Measurements from ENCODE around the gene TJP3. TPM values are rescaled to one million over a fixed set of nuclear protein-coding genes. Genes with fewer than 3 reads are reported as not detected.

The TJP3 gene
- total and polyA plus RNA-seq, 2 donors = 1.4 to 3.3 TPM

DNA sequence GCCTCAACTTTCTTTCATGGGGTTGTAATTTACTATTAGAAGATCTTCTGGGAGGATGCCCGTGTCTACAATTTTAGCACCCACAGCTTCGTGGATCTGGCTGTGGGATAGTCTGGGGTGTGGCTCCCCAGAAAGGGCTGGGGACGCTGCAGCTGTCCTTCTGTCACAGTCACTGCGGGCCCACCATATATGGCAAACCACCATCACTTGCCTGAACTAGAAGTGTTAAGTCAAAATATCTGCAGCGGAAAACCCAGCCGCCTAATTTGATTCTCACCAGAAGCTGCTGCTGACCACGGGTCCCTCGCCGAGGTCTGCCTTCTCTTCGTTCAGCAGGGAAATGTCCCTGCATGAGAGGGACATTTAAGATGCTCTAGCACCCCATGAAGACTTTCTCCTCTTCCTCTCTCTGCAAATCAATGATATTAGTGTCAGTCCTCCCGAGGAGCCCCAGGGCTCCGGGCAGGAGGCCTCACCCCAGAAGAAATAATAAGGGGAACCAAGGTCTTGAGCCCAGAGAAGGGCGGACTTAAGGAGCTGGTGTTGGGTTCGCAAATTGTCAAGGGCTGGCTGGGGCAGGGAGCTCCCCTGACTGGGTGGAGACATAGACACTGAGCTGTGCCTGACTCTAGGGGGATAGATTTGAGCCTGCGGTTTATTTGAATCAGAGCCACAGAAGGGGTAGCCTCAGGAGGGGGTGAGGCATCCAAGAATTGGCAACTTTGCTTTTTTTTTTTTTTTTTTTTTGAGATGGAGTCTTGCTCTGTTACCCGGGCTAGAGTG is 81.0 kb downstream of the TJP3 start:
- Histone ChIP-seq H3K4me3 (ENCODE audit: low read length in 2 of 2) (no peak overlapping the region), H3K36me3 (ENCODE audit: control insufficient read depth in 2 of 2, insufficient read depth in 2 of 2, low read length in 1 of 2) (no peaks in the 10 kb centered on the region), H3K4me1 (ENCODE audit: control insufficient read depth in 2 of 2, insufficient read depth in 2 of 2, low read length in 2 of 2) (peaks cover 0 to 3% of the 10 kb centered on the region in 2 donors), H3K27ac (ENCODE audit: low read depth in 1 of 2, low read length in 1 of 2) (no peak overlapping the region), H3K27me3 (ENCODE audit: control insufficient read depth in 2 of 2, insufficient read depth in 1 of 2, low read length in 1 of 2) (peaks cover 30 to 42% of the 10 kb centered on the region in 2 donors), H3K9me3 (ENCODE audit: control insufficient read depth in 2 of 2, insufficient read depth in 1 of 2, low read length in 1 of 2) (peaks cover 0 to 15% of the 10 kb centered on the region in 2 donors)
- DNase-seq (ENCODE audit: low read depth in 6 of 9, low spot score in 9 of 9) = no peak
- 70% methylated on average over 16 of the region's 16 CpGs for WGBS

DNA sequence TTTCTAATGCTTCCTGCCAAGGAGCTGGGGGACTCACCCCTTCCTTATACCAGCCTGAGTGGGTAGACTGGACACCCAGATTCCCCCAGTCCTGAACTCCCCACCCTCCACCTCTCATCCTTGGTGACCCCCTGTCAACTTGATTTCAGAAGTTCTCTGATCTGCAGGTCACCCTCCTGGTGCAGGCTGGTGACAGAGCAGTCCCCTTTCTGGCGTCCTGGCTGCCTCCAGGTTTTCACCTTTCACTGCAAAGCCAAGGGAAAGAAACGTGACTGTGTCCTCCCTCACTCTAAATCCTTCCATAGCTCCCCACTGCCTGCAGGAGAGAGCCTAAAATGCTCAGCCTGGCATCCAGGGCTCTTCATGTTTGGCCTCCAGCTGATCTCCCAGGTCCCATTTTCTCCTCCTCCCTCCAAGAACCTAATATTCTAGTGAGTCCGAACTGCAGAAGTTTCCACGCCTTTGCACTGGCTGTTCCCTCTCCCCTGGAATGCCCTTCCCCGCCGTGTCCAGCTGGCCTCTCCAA is 82.1 kb downstream of the TJP3 start:
- WGBS = 89% methylated on average over 6 of the region's 6 CpGs
- no peaks in the 10 kb centered on the region for H3K36me3 ChIP-seq (ENCODE audit: control insufficient read depth in 2 of 2, insufficient read depth in 2 of 2, low read length in 1 of 2)
- H3K4me3 ChIP-seq (ENCODE audit: low read length in 2 of 2) = no peak overlapping the region
- no peak for DNase-seq (ENCODE audit: low read depth in 6 of 9, low spot score in 9 of 9)
- H3K4me1 ChIP-seq (ENCODE audit: control insufficient read depth in 2 of 2, insufficient read depth in 2 of 2, low read length in 2 of 2) = peaks cover 0 to 3% of the 10 kb centered on the region in 2 donors
- H3K27me3 ChIP-seq (ENCODE audit: control insufficient read depth in 2 of 2, insufficient read depth in 1 of 2, low read length in 1 of 2) = peaks cover 21 to 31% of the 10 kb centered on the region in 2 donors
- H3K9me3 ChIP-seq (ENCODE audit: control insufficient read depth in 2 of 2, insufficient read depth in 1 of 2, low read length in 1 of 2) = peaks cover 0 to 15% of the 10 kb centered on the region in 2 donors
- no peak overlapping the region for H3K27ac ChIP-seq (ENCODE audit: low read depth in 1 of 2, low read length in 1 of 2)

DNA sequence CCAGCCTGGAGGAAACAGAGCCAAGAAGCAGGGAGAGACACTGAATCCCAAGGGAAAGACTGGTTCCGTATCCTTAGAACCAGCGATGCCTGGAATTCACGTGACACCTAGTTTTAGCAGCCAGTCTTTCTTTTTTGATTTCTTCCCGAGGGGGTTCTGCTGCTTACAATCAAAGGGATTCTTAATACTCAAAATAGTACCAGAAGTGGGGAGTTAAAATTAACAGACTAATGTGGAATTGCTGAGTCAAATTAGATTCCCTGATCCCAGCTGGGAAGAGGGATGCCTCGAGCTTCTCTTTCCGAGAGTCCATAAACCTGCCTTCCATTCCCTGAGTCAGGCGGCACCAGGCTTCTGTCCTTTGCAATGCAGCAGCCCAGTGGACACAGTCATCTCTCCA is 82.8 kb downstream of the TJP3 start:
- Histone ChIP-seq H3K9me3 (ENCODE audit: control insufficient read depth in 2 of 2, insufficient read depth in 1 of 2, low read length in 1 of 2) (peaks cover 0 to 12% of the 10 kb centered on the region in 2 donors), H3K27me3 (ENCODE audit: control insufficient read depth in 2 of 2, insufficient read depth in 1 of 2, low read length in 1 of 2) (peaks cover 15 to 25% of the 10 kb centered on the region in 2 donors), H3K27ac (ENCODE audit: low read depth in 1 of 2, low read length in 1 of 2) (no peak overlapping the region), H3K36me3 (ENCODE audit: control insufficient read depth in 2 of 2, insufficient read depth in 2 of 2, low read length in 1 of 2) (no peaks in the 10 kb centered on the region), H3K4me3 (ENCODE audit: low read length in 2 of 2) (no peak overlapping the region), H3K4me1 (ENCODE audit: control insufficient read depth in 2 of 2, insufficient read depth in 2 of 2, low read length in 2 of 2) (no peaks in the 10 kb centered on the region)
- 86% methylated on average over 7 of the region's 7 CpGs for WGBS
- no peak for DNase-seq (ENCODE audit: low read depth in 6 of 9, low spot score in 9 of 9)

DNA sequence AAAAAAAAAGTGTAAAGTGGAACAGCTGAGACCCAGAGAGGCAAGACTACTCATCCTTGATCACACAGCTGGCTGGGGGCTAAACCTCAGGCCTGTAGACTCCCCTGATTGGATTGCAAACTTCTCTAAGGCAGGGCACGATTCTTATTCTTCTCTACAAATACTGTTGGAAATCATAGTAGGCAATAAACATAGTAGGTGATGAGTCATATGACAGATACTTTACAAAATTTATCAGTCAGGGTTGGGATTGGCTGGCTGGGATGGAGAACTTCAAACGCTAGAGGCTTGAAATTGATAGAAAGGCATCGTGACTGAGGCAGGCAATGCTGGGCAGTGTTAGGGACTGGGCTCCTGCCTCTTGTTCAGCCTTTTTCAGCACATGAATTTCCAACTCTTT is 83.9 kb downstream of the TJP3 start:
- H3K4me1 ChIP-seq (ENCODE audit: control insufficient read depth in 2 of 2, insufficient read depth in 2 of 2, low read length in 2 of 2) = no peaks in the 10 kb centered on the region
- no peaks in the 10 kb centered on the region for H3K36me3 ChIP-seq (ENCODE audit: control insufficient read depth in 2 of 2, insufficient read depth in 2 of 2, low read length in 1 of 2)
- H3K4me3 ChIP-seq (ENCODE audit: low read length in 2 of 2) = no peak overlapping the region
- no peak overlapping the region for H3K27ac ChIP-seq (ENCODE audit: low read depth in 1 of 2, low read length in 1 of 2)
- DNase-seq (ENCODE audit: low read depth in 6 of 9, low spot score in 9 of 9) = no peak
- H3K9me3 ChIP-seq (ENCODE audit: control insufficient read depth in 2 of 2, insufficient read depth in 1 of 2, low read length in 1 of 2) = peaks cover 2 to 18% of the 10 kb centered on the region in 2 donors
- 94% methylated on average over 3 of the region's 3 CpGs for WGBS
- H3K27me3 ChIP-seq (ENCODE audit: control insufficient read depth in 2 of 2, insufficient read depth in 1 of 2, low read length in 1 of 2) = peaks cover 4 to 14% of the 10 kb centered on the region in 2 donors

DNA sequence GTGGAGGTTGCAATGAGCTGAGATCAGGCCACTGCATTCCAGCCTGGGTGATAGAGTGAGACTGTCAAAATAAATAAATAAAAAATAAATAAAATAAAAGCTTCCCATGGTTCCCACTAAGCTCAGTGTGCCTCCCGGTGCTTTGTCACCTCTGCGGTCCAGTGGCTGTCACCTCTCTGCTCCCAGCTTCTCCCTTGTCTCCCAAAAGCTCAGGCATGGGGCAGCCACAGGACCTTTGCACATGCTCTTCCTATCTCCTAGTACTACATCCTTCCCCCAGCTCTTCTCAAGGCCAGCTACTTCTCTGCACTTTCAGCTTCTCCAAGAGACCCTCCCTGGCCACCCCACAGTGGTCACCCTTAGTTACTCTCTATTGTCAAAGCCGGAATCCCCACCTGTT is 85.6 kb downstream of the TJP3 start:
- H3K4me1 ChIP-seq (ENCODE audit: control insufficient read depth in 2 of 2, insufficient read depth in 2 of 2, low read length in 2 of 2) = peaks cover 3 to 9% of the 10 kb centered on the region in 2 donors
- H3K9me3 ChIP-seq (ENCODE audit: control insufficient read depth in 2 of 2, insufficient read depth in 1 of 2, low read length in 1 of 2) = peaks cover 2 to 18% of the 10 kb centered on the region in 2 donors
- no peaks in the 10 kb centered on the region for H3K36me3 ChIP-seq (ENCODE audit: control insufficient read depth in 2 of 2, insufficient read depth in 2 of 2, low read length in 1 of 2)
- H3K4me3 ChIP-seq (ENCODE audit: low read length in 2 of 2) = no peak overlapping the region
- no peak for DNase-seq (ENCODE audit: low read depth in 6 of 9, low spot score in 9 of 9)
- H3K27me3 ChIP-seq (ENCODE audit: control insufficient read depth in 2 of 2, insufficient read depth in 1 of 2, low read length in 1 of 2) = peaks cover 0 to 9% of the 10 kb centered on the region in 2 donors
- 96% methylated on average over 3 of the region's 3 CpGs for WGBS
- H3K27ac ChIP-seq (ENCODE audit: low read depth in 1 of 2, low read length in 1 of 2) = no peak overlapping the region

DNA sequence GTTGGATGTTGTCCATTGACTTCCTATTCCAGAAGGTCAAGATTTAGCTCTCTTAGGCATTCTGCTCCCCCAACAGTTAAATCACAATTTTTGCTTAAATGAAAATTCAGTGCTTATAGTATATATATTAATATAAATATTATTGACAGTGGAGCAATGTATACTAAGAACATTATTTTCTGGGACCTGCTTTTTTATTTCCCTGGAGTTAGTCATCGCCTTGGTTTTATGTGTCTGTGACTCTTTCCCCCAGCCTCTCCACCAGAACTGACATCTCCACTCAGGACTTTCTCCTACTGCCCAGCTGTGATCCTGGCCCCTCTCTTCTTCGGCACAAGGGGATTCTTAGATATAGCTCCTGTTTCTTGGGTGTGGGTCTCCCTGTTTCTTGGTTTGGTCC is 88.2 kb downstream of the TJP3 start:
- Histone ChIP-seq H3K4me3 (ENCODE audit: low read length in 2 of 2) (no peak overlapping the region), H3K9me3 (ENCODE audit: control insufficient read depth in 2 of 2, insufficient read depth in 1 of 2, low read length in 1 of 2) (peaks cover 2 to 11% of the 10 kb centered on the region in 2 donors), H3K27ac (ENCODE audit: low read depth in 1 of 2, low read length in 1 of 2) (no peak overlapping the region), H3K36me3 (ENCODE audit: control insufficient read depth in 2 of 2, insufficient read depth in 2 of 2, low read length in 1 of 2) (no peaks in the 10 kb centered on the region), H3K27me3 (ENCODE audit: control insufficient read depth in 2 of 2, insufficient read depth in 1 of 2, low read length in 1 of 2) (peaks cover 3 to 19% of the 10 kb centered on the region in 2 donors), H3K4me1 (ENCODE audit: control insufficient read depth in 2 of 2, insufficient read depth in 2 of 2, low read length in 2 of 2) (peaks cover 3 to 18% of the 10 kb centered on the region in 2 donors)
- DNase-seq (ENCODE audit: low read depth in 6 of 9, low spot score in 9 of 9) = no peak
- 100% methylated on average over 2 of the region's 2 CpGs for WGBS

DNA sequence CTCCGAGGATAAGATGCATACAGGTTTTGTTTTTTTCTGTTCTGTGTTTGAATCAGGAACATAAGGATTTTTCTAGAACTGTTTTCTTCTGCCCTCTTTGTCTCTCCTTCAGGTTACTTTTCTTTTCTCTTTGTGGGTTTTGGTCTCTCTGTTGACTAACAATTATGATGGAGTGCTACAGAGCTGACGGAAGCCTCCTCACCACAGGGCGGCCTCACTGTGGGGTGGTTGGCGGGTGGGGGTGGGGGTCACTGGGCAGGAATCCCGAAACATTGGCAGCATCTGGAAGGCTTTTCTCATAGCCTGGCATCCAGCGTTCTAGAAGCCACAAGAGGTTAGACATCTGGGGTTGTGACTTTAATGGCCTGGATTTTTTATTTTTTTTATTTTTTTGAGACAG is 90.0 kb downstream of the TJP3 start:
- H3K36me3 ChIP-seq (ENCODE audit: control insufficient read depth in 2 of 2, insufficient read depth in 2 of 2, low read length in 1 of 2) = no peaks in the 10 kb centered on the region
- peaks cover 5 to 25% of the 10 kb centered on the region in 2 donors for H3K4me1 ChIP-seq (ENCODE audit: control insufficient read depth in 2 of 2, insufficient read depth in 2 of 2, low read length in 2 of 2)
- peaks cover 3 to 36% of the 10 kb centered on the region in 2 donors for H3K27me3 ChIP-seq (ENCODE audit: control insufficient read depth in 2 of 2, insufficient read depth in 1 of 2, low read length in 1 of 2)
- H3K4me3 ChIP-seq (ENCODE audit: low read length in 2 of 2) = no peak overlapping the region
- WGBS = 12% methylated on average over 6 of the region's 6 CpGs
- peak overlapping the region; percentile 61 to 65 for H3K27ac ChIP-seq (ENCODE audit: low read depth in 1 of 2, low read length in 1 of 2)
- peak in 2 of 9 donors; percentile 34 to 61 for DNase-seq (ENCODE audit: low read depth in 6 of 9, low spot score in 9 of 9)
- peaks cover 2 to 6% of the 10 kb centered on the region in 2 donors for H3K9me3 ChIP-seq (ENCODE audit: control insufficient read depth in 2 of 2, insufficient read depth in 1 of 2, low read length in 1 of 2)

Other genes with a start within 250 kb of the TJP3 start
- 38.6 TPM for gene SMIM24, start 227.9 kb upstream of the TJP3 start, total RNA-seq
- gene SMIM24, start 227.9 kb upstream of the TJP3 start, polyA plus RNA-seq = 74.7 TPM
- gene SMIM44, start 224.9 kb upstream of the TJP3 start, total RNA-seq = not detected
- not detected for gene SMIM44, start 224.9 kb upstream of the TJP3 start, polyA plus RNA-seq
- gene DOHH, start 207.7 kb upstream of the TJP3 start, total RNA-seq = 8.5 TPM
- 8.8 TPM for gene DOHH, start 207.7 kb upstream of the TJP3 start, polyA plus RNA-seq
- 18.6 TPM for gene FZR1, start 202.1 kb upstream of the TJP3 start, total RNA-seq
- gene FZR1, start 202.1 kb upstream of the TJP3 start, polyA plus RNA-seq = 26.2 TPM
- 0.61 TPM for gene TEKTIP1, start 169.2 kb upstream of the TJP3 start, total RNA-seq
- gene TEKTIP1, start 169.2 kb upstream of the TJP3 start, polyA plus RNA-seq = 4.9 TPM
- 47.5 TPM for gene MFSD12, start 150.8 kb upstream of the TJP3 start, total RNA-seq
- gene MFSD12, start 150.8 kb upstream of the TJP3 start, polyA plus RNA-seq = 76.0 TPM
- gene HMG20B, start 135.4 kb upstream of the TJP3 start, total RNA-seq = 116 TPM
- gene HMG20B, start 135.4 kb upstream of the TJP3 start, polyA plus RNA-seq = 111 TPM
- 0.52 TPM for gene GIPC3, start 122.9 kb upstream of the TJP3 start, total RNA-seq
- gene GIPC3, start 122.9 kb upstream of the TJP3 start, polyA plus RNA-seq = 0.91 TPM
- gene TBXA2R, start 101.5 kb upstream of the TJP3 start, total RNA-seq = 0.28 TPM
- gene TBXA2R, start 101.5 kb upstream of the TJP3 start, polyA plus RNA-seq = 1.2 TPM
- 24.4 TPM for gene CACTIN, start 81.6 kb upstream of the TJP3 start, total RNA-seq
- 20.4 TPM for gene CACTIN, start 81.6 kb upstream of the TJP3 start, polyA plus RNA-seq
- 3.4 TPM for gene PIP5K1C, start 7.9 kb upstream of the TJP3 start, total RNA-seq
- 14.0 TPM for gene PIP5K1C, start 7.9 kb upstream of the TJP3 start, polyA plus RNA-seq
- gene APBA3, start 53.3 kb downstream of the TJP3 start, total RNA-seq = 23.7 TPM
- 26.1 TPM for gene APBA3, start 53.3 kb downstream of the TJP3 start, polyA plus RNA-seq
- gene MRPL54, start 54.3 kb downstream of the TJP3 start, total RNA-seq = 138 TPM
- 95.9 TPM for gene MRPL54, start 54.3 kb downstream of the TJP3 start, polyA plus RNA-seq
- 0.09 TPM for gene RAX2, start 63.8 kb downstream of the TJP3 start, total RNA-seq
- 0.07 TPM for gene RAX2, start 63.8 kb downstream of the TJP3 start, polyA plus RNA-seq
- gene MATK, start 78.0 kb downstream of the TJP3 start, total RNA-seq = 12.0 TPM
- gene MATK, start 78.0 kb downstream of the TJP3 start, polyA plus RNA-seq = 16.2 TPM
- 0.33 TPM for gene ZFR2, start 160.7 kb downstream of the TJP3 start, total RNA-seq
- gene ZFR2, start 160.7 kb downstream of the TJP3 start, polyA plus RNA-seq = 0.32 TPM
- gene ATCAY, start 172.3 kb downstream of the TJP3 start, total RNA-seq = 0.09 TPM
- 0.09 TPM for gene ATCAY, start 172.3 kb downstream of the TJP3 start, polyA plus RNA-seq
- gene NMRK2, start 224.7 kb downstream of the TJP3 start, total RNA-seq = 0.14 TPM
- 1.1 TPM for gene NMRK2, start 224.7 kb downstream of the TJP3 start, polyA plus RNA-seq

Measured in thymus (tissue), 11 donors.